Omental fat pad (tissue), 4 donors: ENCODE data around the gene P2RY1. TPM values are rescaled to one million over a fixed set of nuclear protein-coding genes. Genes with fewer than 3 reads are reported as not detected.
"Not testable (repeated sequence)": the region's sequence is repeated elsewhere in the genome, so short reads cannot be mapped to it uniquely, and the experiment has no call there.

Experiments
- ATAC-seq: fragments of 150-250 bp; one replicate; pipeline ENCODE4 v1.9.1; 2016; ENCODE audit warnings: mild to moderate bottlenecking, moderate library complexity; ENCODE audit not compliant: low FRiP score
- DNase-seq: peaks from one replicate; pipeline ENCODE4 v3.0.0-alpha.2; 2019; ENCODE audit warnings: low spot score
- CTCF ChIP-seq, 3 donors: fragments of 450-650 bp; IDR thresholded peaks; one replicate each; pipeline ENCODE4 v1.5.1; 2016 to 2017; ENCODE audit warnings: antibody characterized with exemption in 3 of 3, mild to moderate bottlenecking in 3 of 3, moderate library complexity in 2 of 3
- total RNA-seq, 4 donors: library from RNA; depleted of rRNA; stranded (reverse); fragments of >200 nt; gene quantifications; one replicate each; pipeline ENCODE4 v1.1.0, GENCODE V29; 2016

P2RY1 gene
- total RNA-seq, 4 donors from 2014 or later, result 2.7 to 6.0 (median 5.1) TPM

GRCh38 chr3:152839511-152839910 is 4.6 kb downstream of the P2RY1 start:
- DNase-seq, result no peak
- no peak for TF ChIP-seq CTCF (IDR thresholded peaks at IDR 0.05)
- no peak for ATAC-seq

GRCh38 chr3:152841131-152841530 is 6.2 kb downstream of the P2RY1 start:
- no peak for TF ChIP-seq CTCF (IDR thresholded peaks at IDR 0.05)
- no peak for DNase-seq
- no peak for ATAC-seq

GRCh38 chr3:152842413-152842812 is 7.5 kb downstream of the P2RY1 start:
- ATAC-seq (no peak), DNase-seq (no peak)
- no peak for TF ChIP-seq CTCF (IDR thresholded peaks at IDR 0.05)

GRCh38 chr3:152843955-152844354 is 9.0 kb downstream of the P2RY1 start:
- DNase-seq (no peak), ATAC-seq (no peak)

GRCh38 chr3:152846572-152847202 is 11.8 kb downstream of the P2RY1 start:
- ATAC-seq, DNase-seq: not testable (repeated sequence)

More at GRCh38 chr3:152843955-152844354, 9.0 kb downstream of the P2RY1 start:
- TF ChIP-seq CTCF (IDR thresholded peaks at IDR 0.05), result no peak

- not testable (repeated sequence) for ATAC-seq, DNase-seq
Observed at GRCh38 chr3:152847599-152847998, 12.7 kb downstream of the P2RY1 start.

GRCh38 chr3:152849996-152850578 is 15.2 kb downstream of the P2RY1 start:
- ATAC-seq (no peak), DNase-seq (no peak)
- no peak for TF ChIP-seq CTCF (IDR thresholded peaks at IDR 0.05)

GRCh38 chr3:152853196-152853595 is 18.3 kb downstream of the P2RY1 start:
- TF ChIP-seq CTCF (IDR thresholded peaks at IDR 0.05), result no peak

More at GRCh38 chr3:152853196-152853595, 18.3 kb downstream of the P2RY1 start:
- DNase-seq (no peak), ATAC-seq (no peak)
